DMS153 (cell line): ENCODE measurements around the gene MED20.

Experiments
- DNase-seq: peaks from one replicate; lab custom pipeline; 2025; lab: John Stamatoyannopoulos, UW

The MED20 gene

DNA sequence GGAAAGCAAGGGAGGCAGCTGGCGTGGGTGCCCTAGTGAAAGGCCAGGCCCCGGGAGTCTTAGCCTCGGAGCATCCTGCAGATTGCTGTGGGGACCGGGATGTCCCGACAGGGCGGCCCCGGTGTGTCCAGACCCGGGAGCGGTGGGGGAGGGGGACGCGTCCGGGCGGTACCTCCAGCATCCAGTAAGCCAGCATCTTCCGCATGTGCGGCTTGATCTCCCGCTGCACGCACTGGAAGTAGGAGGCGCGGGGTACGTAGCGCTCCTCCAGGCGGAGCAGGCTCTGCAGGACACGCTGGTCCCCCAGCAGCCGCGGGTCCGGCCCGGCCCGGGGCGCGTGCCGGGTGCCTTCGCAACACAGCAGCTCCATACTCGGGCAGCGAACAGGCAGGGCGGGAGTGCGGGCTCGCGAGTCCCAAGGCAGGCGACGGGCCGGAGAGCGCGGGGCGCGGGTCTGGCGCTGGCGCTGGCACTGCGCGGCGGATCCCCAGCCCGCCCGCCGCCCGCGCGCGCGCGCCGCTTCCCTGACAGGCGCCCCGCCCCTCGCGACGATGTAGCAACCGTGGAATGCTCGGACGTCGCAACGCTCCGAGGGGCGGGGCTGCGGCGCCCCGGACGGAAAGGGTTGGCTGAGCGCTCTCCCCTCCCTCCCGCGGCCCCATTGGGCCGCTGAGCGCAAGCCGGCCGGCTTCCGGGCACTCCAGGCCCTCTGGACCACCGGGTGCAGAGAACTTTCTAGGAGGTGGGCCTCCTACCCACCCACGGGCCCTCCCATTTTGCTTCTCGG, 20.5 kb upstream of the MED20 start, which contains the start of gene CCND3:
Gene CCND3 (minus strand): TSS at position 529 of the 787 bp plus-strand sequence. CDS start 159 bp downstream, at position 370.
- DNase-seq, result peak; percentile 48

DNA sequence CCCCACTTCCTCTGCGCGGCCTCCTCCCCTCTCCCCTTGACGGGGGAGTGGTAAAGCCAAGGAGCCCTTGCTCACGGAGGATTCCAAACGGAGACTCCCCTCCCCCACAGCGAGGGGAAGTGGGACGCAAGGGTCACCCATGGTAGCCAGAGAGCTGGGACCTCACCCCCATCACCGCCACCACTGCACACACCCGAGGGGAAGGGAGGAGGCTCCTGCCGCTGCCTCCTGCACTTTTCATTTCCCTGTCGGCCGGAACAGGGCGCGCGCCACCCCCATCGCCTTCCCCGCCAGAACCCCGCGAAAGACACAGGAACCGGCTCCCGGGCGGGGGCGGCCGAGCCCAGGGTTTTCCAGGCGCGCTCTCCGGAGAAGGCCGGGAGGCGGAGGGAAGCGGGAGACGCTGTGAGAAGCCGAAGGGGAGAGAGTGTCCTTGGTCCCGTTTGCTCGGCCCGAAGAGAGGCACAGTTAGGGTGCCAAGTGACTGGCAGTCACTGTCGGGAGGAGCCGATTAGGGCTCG, 19.9 kb upstream of the MED20 start:
- DNase-seq, result no peak

DNA sequence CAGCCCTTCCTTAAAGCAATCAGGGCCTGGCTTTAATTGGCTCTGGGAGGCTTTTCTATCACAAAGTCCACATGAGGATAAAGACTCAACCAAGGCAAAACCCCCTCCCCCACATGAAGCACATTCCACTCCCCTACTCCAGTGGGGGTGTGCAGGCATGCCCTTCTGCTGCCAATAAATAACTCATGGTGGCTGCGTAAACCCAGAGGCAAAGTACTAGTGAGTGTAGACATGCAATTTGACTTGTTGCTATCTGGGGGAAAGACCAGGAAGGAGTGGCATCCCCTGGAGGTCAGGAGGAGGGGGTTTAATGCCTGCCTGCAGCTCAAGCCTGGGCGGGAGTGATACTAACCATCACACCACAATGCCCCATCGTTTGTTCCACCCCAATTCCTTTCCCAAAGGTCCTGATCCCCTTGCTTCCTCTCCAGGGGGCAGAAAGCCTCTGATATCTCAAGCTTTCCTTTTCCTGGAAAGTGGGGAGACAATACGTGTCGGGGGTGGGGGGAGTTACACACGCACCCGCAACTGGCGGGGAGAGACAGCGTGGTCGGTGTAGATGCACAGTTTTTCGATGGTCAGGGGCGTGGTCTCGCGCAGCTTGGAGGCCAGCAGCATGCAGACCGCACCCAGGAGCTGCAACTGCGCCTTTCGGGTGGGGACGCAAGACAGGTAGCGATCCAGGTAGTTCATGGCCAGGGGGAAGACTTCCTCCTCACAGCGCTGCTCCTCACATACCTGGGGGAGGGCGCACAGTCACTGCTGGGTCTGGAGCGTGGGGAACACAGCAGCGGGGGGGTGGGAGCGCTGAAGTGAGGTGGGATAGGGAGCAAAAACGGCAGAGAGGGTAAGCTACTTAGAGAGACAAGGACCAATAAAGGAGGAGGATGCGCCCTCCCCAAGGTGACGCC, 19.2 kb upstream of the MED20 start:
- no peak for DNase-seq

DNA sequence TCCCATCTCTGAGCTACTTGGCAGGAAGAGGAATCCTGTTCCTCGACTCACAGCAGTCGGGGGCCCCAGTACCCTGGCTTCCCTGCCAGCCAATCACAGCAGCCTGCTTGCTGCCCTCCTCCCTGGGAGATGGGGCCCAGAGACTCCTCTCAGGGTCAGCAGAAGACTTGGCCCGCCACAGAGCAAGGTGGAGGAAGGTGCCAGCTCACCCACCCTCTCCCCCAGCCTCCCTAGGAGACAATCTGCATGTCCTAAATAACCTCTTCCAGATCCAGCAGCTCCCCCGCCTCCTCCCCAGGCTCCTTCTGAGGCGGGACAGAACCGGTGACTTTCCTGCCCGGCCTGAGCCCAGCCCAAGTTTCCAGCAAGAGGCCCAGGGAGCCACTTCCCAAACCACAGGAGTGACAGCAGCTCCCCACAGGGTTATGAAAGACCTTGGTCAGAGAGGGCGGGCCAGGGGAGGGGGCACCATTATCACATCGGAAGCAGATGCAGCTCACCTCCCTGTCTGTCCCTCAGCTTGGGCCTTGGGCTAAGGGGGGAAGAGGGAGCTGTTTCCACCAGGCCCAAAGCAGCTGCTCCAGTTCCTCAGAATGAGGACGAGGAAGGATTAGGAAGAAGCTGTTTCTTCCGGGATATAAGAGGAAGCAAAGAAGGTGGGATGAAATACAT, 18.4 kb upstream of the MED20 start:
- DNase-seq, result no peak

DNA sequence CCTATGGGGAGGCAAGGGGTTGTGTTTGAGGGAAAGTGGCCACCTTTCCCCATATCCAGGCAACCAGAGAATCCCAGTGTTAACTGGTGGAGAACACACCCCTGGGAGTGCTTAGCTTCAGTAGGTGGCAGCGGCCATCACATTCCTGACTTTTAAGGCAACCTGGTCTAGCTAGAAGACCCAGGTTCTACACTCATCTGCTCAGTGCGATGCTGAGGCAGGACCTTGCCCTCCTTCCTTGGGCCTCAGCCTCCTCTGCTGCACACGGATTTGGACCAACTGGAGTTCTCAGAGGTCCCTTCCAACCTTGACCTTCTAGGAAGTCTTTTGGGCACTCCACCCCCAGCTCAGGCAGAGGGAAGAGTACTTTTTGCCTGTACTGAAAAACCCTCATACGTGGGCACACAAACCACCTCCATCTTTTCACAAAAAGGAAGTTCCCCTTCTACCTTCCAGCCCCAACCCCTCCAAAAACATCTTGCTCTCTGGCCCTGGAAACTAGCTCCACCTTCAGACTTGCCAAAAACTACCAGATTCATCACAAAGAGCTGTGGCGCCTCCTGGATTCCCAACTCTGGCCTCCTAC, 17.7 kb upstream of the MED20 start:
- no peak for DNase-seq

DNA sequence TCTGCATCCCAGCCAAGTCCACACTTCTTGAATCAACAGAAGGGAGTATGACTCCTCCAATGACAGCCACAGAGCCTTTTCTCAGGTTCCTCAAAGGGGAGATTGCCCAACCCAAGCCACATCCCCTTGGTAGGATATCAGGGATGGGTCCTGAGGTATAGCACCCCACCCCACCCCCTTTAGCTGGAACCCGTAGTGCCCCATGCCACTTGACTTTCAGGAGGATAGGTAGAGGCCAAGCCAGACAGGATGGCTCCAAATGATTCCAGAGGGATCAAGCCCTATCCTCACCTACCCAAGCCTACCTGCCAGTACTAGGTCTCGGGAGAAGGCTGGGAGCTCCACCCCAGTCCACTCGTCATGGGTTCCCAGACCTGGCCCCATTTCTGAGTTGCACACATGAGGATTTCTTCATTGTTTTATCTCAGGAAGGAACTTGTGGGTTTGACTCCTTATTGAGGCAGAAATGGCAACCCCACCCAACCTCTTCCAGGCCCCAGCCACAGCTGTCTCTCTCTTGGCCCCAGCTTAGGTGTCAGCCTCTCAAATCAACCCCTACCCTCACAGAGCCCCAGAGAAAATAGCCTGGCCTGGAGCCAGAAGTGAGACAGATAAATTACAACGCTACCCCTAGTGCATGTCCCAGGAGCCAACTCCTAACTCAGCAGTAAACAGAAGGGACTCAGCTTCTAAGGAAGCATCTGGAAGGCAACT, 17.1 kb upstream of the MED20 start:
- no peak for DNase-seq

DNA sequence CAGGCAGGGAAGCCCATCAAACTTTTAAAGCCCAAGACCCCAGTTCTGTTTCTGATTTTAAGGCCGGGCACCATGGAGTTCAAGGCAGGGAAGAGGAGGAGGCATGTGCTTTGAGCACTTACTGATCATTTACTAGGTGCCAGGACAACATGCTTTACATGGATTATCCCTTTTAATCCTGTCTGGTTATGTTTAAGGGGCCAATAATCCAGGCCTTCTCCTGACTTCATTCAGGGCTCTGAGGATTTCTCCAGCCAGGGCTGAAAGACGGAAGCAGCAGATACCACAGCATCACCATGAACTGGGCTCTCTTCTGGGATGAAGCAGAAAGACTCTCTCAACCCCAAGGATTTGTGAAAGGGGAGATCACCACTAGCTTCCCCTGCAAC, 16.5 kb upstream of the MED20 start:
- DNase-seq, result no peak

DNA sequence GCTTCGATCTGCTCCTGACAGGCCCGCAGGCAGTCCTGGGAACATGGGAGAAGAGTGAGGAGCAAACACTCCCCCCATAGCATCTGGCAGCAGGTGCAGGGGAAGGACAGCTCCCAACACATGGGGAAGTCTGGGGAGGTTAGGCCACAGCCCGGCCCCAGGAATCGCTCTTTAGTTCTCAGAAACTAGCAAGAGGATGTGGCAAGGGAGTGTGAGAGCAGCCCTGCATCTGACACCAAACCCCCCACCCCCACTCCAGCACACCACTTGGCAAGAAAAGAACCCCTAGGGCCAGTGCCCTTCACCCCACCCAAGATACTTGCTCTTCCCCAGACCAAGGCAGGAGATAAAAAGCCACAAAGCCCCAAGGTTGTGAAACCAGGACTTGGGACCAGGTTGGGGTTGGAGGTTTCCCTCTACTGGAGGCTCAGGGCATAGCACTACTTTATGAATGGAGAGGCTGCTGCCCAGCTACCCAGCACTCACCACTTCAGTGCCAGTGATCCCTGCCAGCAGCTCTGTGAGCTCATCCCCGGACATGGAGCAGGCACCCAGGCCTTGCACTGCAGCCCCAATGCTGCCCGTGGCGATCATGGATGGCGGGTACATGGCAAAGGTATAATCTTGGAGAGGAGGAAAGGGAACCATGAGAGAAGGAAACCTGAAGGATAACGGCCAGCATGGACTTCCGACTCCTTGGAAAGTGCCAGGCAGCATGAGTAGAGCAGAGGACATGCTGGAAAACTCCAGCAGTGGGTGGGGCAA, 15.3 kb upstream of the MED20 start:
- peak; percentile 43 for DNase-seq

DNA sequence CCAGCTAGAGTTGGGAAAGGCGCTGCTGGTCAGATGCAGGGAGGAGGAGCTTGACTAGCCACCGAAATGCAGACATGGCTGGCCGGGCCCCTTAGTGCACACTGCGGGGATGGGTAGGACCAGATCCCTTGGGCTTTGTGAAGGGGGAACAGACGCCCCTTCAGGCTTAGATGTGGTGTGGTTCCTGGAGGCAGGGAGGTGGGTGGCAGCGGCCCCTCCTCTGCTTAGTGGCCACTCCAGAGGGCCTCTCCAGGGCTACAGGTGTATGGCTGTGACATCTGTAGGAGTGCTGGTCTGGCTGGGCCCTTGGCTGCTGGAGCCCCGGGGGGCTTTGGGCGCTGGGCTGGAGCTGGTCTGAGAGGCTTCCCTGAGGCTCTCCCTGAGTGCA, 14.7 kb upstream of the MED20 start:
- DNase-seq, result no peak

DNA sequence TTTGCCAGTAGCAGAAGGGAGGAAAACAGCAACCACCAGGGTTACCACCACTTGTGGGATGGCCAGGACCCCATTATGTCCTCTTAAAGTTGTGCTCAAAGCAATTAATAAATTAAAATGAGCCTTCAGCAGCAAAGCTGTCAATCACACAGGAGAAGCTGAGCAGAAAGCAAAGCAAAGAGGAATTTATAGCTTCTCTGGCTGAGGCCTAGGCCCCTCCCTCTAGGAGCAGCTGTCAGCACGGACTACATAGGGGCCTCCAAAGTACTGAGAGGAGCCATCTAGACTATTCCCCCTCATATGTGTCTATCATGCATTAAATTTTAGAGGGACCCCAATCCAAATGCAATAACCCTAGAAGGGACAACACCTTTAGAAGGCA, 14.2 kb upstream of the MED20 start:
- DNase-seq, result no peak

DNA sequence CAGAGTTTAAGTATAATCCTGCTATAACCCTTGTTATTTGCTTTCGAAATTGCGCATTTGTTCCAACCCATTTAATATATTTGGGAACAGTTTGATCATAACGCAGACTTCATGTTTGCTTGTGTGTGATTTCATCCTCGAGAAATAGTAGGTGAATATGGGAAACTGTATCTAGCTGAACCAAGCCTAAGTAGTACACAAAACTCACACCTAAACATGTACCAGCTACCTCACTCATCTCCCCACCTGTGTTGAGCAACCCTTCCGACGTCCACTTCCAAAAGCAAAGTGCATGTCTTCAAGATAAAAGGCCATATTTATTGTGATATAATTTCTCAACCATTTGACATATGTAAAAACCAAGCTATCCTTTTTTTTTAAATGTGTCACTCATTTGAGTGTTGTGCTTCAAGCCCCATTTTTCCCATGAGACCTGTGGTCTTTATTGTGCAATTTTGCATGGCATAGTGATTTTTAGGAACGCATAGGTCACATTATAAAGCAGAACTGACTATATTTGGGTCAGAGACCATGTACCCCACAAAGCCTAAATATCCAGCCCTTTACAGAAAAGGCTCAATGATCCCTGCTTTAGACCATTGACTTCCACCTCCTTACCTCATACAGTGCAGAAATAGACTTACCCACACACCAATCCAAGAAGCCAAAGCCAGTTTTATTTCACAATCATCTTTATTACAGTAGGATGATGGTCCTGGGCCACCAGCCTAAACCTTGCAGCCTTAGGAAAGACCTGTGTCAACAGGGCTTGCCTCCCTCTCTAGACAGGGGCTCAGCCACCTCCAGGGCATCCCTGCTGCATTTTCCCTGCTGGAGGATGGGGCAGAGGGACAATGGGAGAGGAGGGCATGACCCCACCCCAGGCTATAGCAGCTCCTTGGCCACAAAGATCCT, 13.6 kb upstream of the MED20 start:
- DNase-seq, result no peak

DNA sequence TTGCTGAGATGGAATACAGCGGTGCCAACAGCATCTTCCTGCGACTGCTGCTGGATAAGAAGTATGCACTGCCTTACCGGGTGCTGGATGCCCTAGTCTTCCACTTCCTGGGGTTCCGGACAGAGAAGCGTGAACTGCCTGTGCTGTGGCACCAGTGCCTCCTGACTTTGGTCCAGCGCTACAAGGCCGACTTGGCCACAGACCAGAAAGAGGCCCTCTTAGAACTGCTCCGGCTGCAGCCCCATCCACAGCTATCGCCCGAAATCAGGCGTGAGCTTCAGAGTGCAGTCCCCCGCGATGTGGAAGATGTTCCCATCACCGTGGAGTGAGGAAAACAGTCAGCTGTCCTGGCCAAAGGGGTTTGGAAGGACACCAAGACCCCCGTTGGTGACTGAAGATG, 11.4 kb upstream of the MED20 start:
- no peak for DNase-seq

DNA sequence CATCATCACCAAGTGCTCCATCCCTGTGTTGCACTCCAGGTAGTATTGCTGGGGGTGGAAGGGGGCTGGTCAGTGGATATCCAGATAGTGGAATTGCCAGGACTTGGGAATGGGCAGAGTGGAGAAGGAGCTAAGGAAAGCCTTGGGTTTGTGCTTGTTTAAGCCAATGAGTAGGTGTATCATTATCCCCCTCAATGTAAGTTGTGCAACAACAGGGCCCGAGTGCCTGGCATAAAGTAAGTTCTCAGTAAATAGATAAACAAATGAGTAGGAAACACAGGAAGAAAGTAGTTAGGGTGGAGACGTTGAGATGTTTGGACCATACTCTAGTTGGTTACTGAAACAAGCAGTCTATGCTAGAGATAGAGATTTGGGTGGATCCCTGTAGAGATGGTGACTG, 10.9 kb upstream of the MED20 start:
- DNase-seq, result no peak

DNA sequence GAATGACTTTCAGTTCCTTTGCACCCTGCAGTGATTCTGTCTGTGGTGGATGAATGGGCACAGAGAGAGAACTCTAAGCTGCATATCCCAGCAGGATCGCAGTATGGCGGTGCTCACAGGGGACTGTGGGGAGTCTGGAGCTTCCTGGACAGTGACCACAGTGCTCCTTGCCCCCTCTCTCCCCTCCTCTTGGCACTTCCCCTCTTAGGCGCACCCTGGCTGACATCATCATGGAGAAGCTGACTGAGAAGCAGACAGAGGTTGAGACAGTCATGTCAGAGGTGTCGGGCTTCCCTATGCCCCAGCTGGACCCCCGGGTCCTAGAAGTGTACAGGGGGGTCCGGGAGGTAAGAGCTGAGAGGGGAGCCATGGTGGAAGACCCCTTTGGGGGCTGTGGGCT, 9.0 kb upstream of the MED20 start:
- DNase-seq, result no peak

DNA sequence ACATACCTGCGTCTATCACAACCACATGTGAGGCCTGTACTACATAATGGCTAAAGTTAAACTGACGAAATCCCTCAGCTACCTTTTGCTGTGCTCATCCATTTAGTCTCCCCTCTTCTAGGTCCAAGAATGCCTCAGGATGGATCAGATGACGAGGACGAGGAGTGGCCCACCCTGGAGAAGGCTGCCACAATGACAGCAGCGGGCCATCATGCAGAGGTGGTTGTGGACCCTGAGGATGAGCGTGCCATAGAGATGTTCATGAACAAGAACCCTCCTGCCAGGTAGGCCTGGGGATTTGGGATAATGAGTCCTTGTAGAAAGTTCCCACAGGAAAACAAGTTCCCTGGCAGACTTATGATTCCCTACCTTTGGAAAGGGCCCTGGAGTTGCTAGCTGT, 6.3 kb upstream of the MED20 start:
- no peak for DNase-seq

DNA sequence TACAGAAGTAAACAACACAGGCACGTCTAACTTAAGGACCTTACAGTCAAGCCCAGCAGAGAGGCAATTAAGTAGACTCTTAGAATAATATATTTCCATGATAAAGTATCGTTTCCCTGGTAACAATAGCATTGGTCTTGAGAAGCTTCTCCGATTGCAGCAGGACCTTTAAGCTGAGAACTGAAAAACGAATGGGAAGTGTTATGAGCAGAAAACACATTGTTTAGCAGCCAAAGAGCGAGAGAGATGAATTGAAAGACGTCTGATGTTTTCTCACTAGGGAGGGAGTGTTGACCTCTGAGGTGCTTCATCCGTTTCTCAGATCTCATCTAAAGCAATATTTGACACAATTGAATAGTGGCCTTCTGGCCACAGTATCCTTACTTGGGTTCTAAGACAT, 1.2 kb upstream of the MED20 start:
- no peak for DNase-seq

DNA sequence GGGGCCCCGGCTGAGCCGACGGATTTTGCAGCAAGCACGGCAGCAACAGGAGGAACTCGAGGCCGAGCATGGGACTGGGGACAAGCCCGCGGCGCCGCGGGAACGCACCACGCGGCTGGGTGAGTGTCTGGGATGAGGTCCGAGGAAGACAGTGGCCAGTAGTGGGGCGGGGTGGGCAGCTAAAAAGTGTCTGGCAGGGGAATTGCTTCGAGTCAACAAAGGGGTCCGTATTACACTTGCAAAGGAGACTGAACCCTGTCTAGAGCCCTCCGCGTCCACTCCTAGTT, 716 bp upstream of the MED20 start:
- no peak for DNase-seq

DNA sequence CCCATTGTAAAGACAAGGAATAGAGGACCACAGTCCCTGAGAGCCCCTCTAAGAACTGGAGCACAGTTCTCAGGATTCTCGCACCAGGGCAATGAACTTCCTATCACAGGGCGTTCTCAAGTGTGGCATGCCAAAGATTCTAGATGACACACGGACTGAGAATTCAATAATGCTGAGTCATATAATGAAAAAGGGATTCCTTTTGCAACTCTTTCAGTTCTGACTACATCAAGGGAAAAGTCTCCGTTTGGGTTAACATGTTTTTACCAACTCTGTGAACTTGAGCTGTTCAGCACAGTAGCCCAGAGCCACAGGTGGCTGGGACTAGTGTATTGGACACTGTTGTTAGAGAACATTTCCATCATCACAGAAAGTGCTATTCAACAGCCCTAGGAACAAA, 3.4 kb downstream of the MED20 start:
- DNase-seq, result no peak

DNA sequence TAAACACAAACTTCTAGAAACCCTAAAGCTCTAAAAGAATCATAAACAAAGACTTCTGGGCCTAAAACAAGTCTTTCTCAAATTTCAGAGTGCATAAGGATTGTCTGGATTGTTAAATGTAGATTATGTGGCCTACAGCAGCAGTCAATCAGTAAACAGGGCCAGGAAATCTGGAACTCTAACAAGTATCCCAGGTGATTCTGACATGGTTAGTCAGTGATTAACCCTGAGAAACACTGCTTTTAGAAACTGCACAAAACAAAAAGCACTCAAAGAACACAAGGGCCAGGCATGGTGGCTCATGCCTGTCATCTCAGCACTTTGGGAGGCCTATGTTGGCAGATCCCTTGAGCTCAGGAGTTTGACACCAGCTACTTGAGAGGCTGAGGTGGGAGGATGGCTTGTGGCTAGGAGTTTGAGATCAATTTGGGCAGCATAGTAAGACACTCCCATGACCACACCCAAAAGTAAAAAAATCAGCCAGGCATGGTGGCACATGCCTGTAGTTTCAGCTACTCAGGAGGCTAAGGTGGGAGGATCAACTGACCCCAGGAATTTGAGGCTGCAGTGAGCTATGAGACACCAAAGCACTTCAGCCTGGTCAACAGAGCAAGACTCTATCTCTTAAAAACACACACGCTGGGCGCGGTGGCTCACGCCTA, 5.9 kb downstream of the MED20 start:
- DNase-seq, result no peak
